NCI-H128 (cell line): Measurements from ENCODE around the gene LIN9.
"Not testable (repeated sequence)": the region's sequence is repeated elsewhere in the genome, so short reads cannot be mapped to it uniquely, and the experiment has no call there.

ENCODE experiments used
- DNase-seq: peaks from one replicate; lab custom pipeline; 2025; ENCODE audit not compliant: unreplicated experiment; lab: John Stamatoyannopoulos, UW

LIN9 gene

GRCh38 chr1:226276077-226276682 is 32.8 kb downstream of the LIN9 start:
- no peak for DNase-seq

DNA sequence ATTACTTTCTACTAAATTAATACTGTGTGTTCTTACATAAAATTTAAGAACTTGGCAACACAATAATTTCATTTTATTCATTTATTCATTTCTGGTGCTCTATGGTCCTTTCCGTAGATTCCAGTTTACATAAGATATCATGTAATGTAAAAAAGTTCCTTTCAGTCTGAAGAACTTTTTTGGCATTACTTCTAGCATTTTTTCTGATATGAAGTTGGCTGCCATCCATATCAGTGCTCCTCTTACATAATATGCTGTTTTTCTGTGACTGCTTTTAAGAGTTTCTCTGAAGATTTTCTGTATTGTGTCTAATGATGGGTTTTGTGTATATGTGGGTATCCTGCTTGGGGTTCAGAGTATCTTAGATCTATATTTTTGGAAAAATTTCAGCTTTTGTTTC is 34.8 kb downstream of the LIN9 start:
- no peak for DNase-seq

DNA sequence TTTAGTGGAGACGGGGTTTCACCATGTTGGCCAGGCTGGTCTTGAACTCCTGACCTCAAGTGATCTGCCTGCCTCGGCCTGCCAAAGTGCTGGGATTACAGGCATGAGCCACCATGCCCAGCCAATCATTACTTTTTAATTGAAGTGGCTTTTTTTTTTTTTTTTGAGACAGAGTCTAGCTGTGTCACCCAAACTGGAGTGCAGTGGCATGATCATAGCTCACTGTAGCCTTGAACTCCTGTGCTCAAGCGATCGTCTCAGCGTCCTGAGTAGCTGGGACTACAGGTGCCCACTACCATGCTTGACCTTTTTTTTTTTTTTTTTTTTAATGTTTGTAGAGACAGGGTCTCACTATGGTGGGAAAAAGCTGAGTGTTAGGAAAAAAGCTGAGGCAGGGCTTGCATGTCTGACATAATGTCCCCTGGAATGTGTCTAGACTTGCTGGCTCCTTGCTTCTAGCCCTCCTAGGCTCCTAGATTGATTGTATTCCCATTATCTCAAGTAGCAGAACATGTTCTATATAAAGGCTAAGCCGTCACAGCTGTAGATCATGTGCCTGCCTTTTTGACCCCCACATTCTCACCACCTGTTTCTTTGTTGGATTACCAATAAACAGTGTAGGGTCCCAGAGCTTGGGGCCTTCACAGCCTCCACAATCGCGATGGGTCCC is 36.6 kb downstream of the LIN9 start:
- DNase-seq, result not testable (repeated sequence)

DNA sequence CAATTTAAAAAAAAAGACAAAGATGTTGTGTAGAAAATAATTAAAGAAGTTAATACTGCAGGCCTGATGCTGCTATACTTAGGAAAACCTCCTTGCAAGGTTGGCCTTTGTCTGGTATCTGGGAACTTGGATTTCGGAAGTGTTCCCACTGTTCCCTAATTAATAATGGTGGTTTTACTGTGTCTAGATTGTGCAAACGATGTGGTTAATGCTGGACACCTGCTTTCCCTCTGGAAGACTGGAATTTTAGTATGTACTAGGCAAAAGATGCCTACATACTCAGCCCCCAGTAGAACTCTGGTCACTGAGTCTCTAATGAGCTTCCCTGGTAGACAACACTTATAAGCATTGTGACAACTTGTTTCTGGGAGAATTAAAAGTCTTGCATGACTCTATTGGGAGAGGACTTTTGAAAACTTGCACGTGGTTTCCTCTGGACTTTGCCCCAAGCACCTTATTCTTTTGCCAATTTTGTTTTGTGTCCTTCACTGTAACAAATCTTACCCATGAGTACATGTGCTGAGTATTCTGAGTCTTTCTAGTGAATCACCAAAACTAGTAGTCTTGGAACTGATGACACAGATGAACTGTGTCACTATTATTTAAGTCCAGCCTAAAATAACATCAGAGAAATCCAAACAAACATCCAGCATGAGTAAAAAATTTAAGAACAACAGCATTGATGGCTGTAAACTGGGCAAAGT is 40.4 kb downstream of the LIN9 start:
- no peak for DNase-seq

DNA sequence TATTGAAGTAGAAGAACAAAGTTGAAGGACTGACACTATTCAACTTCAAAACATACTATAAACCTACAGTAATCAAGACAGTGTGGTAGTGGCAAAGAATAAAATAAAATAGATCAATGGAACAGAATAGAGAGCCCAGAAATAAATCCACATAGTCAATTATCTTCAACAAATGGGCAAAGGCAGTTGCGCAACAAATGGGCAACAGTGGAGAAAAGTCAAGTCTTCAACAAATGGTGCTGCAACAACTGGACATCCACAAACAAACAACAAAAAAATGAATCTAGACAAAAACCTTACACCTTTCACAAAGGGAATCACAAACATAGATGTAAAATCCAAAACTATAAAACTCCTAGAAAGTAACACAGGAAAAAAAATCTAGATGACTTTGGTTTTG is 47.1 kb downstream of the LIN9 start:
- DNase-seq, result no peak

DNA sequence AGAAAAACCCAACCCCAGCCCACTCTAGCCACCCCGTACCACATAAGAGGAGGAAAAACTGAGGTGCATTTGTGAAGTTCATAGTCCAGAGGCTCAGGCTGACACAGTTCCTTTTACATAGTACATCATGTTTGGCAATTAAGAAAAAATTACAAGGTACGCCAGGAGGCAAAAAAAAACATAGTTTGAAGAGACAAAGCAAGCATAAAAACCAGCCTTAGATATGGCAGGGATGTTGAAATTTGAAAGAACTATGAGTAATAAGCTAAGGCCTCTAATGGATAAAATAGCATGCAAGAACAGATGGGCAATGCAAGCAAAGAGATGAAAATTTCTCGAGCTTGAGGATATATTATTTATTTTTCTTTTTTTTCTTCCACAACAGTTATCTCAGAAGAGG is 53.6 kb downstream of the LIN9 start:
- no peak for DNase-seq

DNA sequence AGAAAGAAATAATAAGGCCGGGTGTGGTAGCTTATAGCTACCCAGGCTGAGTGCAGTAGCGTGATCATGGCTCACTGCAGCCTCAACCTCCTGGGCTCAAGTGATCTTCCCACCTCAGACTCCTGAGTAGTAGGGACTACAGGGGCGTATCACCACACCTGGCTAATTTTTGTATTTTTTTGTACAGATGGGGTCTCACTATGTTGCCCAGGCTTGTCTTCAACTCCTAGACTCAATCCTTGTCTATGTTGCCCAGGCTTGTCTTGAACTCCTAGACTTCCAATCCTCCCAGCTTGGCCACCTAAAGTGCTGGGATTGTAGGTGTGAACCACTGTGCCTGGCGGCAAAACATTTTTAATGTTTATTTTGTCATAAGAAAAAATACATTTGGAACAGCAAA is 55.0 kb downstream of the LIN9 start:
- no peak for DNase-seq

- DNase-seq, result not testable (repeated sequence)
These were observed 56.1 kb downstream of the LIN9 start for GRCh38 chr1:226252841-226253240.

DNA sequence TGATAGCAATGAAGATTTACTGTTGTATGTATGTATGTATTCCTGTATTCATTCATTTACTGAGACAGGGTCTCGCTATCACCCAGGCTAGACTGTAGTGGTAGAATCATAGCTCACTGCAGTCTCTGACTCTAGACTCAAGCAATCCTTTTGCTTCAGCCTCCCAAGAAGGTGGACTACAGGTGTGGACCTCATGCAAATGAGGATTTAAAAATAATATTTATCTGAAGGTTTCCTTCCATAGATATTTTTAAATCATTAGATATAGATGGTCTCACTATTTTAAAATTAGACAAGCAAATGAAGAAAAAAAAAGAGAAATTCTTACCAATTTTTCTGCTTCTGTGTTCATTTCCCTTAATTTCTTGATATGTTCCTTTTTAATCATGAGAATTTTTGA is 58.5 kb downstream of the LIN9 start:
- DNase-seq, result no peak

GRCh38 chr1:226248796-226249195 is 60.2 kb downstream of the LIN9 start:
- no peak for DNase-seq

GRCh38 chr1:226248091-226248490 is 60.9 kb downstream of the LIN9 start:
- no peak for DNase-seq

DNA sequence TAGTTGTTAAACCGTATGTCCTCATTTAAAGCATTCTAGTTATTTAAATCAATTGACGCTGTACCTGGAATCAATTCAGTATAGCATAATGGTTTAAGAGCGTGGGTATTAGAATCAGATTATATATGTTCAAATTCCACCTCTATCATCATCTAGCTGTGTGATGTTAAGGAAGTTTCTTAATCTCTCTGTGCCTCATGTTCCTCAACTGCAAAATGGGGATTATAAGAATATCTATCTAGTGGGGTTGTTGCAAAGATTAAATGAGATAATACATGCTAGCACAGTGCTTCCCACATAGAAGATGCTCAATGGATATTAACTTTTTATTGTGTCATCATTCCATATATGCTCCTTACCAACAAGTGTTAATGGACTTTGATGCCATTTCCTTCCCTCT is 69.5 kb downstream of the LIN9 start:
- DNase-seq, result no peak

DNA sequence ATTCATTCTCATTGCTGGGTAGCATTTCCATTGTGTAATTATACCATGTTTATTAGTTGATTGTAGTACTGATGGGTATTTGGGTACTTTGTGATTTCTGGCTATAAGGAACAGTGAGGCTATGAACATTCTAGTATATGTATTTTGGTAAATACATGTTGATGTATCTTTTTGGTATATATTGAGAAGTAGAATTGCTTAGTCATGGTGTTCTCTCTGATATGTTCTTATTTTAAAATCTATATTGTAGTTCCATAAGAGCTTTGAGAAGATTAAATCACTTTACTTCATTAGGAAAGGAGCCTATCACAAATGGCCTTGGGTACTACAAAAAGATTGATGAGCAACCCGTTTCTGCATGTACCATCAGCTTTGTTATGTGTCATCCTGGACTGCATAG is 72.1 kb downstream of the LIN9 start:
- no peak for DNase-seq

GRCh38 chr1:226233806-226234205 is 75.2 kb downstream of the LIN9 start:
- DNase-seq, result no peak

- no peak for DNase-seq
These were observed 75.7 kb downstream of the LIN9 start for GRCh38 chr1:226233293-226233692.

DNA sequence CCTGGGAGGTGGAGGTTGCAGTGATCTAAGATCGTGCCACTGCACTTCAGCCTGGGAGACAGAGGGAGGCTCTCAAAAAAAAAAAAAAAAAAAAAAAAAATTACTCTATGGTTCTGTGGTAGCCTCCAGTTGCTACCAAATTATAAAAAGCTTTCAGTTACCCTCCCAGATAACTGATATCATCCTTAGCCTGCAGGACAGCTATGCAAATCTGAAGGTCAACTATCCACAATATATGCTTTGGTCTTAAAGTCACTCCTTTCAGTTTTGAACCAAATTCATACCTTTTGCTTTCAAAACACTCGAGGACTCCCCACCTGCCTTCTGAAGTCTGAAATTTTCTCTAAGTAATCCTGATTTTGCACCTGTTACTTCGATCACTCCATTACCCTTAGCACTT is 82.4 kb downstream of the LIN9 start:
- DNase-seq, result no peak

DNA sequence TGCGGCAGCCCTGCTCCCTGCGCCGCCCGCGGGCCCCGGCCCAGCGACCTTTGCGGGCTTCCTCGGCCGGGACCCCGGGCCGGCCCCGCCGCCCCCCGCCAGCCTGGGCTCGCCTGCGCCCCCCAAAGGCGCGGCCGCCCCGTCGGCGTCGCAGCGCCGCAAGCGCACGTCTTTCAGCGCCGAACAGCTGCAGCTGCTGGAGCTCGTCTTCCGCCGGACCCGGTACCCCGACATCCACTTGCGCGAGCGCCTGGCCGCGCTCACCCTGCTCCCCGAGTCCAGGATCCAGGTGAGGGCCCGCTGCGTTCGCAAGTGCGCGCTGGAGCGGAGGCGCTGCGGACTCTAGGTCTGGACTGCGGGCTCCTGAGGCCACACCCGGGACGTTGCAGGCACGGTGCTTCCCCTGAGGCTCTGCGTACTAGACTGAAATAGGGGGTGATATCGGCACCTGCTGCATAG is 85.1 kb downstream of the LIN9 start:
- DNase-seq, result no peak

GRCh38 chr1:226223157-226223785 is 85.7 kb downstream of the LIN9 start, which contains the start of gene MIXL1:
MIXL1 (plus strand) TSS chr1:226223664; CDS start chr1:226223682, 18 bp downstream.
- no peak for DNase-seq

DNA sequence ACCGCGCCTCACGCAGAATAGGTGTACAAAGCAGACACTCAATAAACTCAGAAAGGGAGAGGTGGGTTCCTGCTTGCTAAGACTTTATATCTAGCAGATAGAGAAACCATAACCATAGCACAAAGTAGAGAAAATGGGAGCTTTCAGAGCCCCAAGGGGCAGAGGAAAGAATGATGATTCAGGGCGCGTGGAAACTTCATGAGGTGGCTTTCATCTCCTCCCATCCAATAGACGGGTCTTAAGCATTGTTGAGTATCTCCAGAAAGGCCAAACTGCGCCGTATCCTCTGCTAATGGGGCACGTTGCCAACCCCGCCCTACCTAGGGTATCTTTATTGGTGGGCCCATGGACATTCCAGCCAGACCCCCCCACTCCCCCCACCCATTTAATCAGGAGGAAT is 86.3 kb downstream of the LIN9 start:
- DNase-seq, result no peak

GRCh38 chr1:226220473-226221189 is 88.3 kb downstream of the LIN9 start:
- DNase-seq, result no peak

- no peak for DNase-seq
These were observed 91.7 kb downstream of the LIN9 start for GRCh38 chr1:226217273-226217672.
